H54 (cell line): ENCODE data around the gene SH3BP2.
A peak's percentile ranks its signal among the peaks of the same experiment; 100 is the strongest.

Experiments
- DNase-seq: peaks from one replicate; pipeline ENCODE4 v3.0.0; 2011; ENCODE audit warnings: low spot score, mixed read lengths; ENCODE audit not compliant: insufficient read length
- FAIRE-seq: peaks from 3 replicates; lab custom pipeline; 2011; peaks lifted over from hg19 to GRCh38; lab: Jason Lieb, UNC
- POLR2A ChIP-seq: IDR thresholded peaks from 2 replicates; pipeline ENCODE4 v1.6.1; 2011; ENCODE audit warnings: low read depth, mild to moderate bottlenecking, low read length

Gene SH3BP2

GRCh38 chr4:2809610-2810180, 16.8 kb downstream of the SH3BP2 start:
- DNase-seq (no peak), FAIRE-seq (no peak)
- TF ChIP-seq POLR2A: no peak

- FAIRE-seq (no peak), DNase-seq (no peak)
- no peak for TF ChIP-seq POLR2A
Measured at GRCh38 chr4:2810388-2810787, 17.5 kb downstream of the SH3BP2 start.

GRCh38 chr4:2811830-2812611, 19.1 kb downstream of the SH3BP2 start:
- TF ChIP-seq POLR2A: peak; percentile 30
- FAIRE-seq: no peak
- peak; percentile 91 for DNase-seq

- no peak for FAIRE-seq
- DNase-seq: no peak
- no peak for TF ChIP-seq POLR2A
Measured at GRCh38 chr4:2812612-2813354, 19.9 kb downstream of the SH3BP2 start.

GRCh38 chr4:2813446-2814405, 20.8 kb downstream of the SH3BP2 start:
- no peak for TF ChIP-seq POLR2A
- DNase-seq (no peak), FAIRE-seq (no peak)

GRCh38 chr4:2814627-2815270, 21.9 kb downstream of the SH3BP2 start:
- DNase-seq: no peak
- FAIRE-seq: no peak
- TF ChIP-seq POLR2A: no peak

- FAIRE-seq: no peak
- no peak for DNase-seq
- no peak for TF ChIP-seq POLR2A
Measured at GRCh38 chr4:2816401-2816954, 23.6 kb downstream of the SH3BP2 start.

GRCh38 chr4:2817137-2817536, 24.3 kb downstream of the SH3BP2 start:
- FAIRE-seq (no peak), DNase-seq (no peak)
- TF ChIP-seq POLR2A: no peak

- DNase-seq (no peak), FAIRE-seq (no peak)
- TF ChIP-seq POLR2A: no peak
Measured at GRCh38 chr4:2817701-2818350, 24.9 kb downstream of the SH3BP2 start.

GRCh38 chr4:2818351-2818939, 25.6 kb downstream of the SH3BP2 start:
- FAIRE-seq: no peak
- no peak for TF ChIP-seq POLR2A
- DNase-seq: no peak

GRCh38 chr4:2819244-2820215, 26.6 kb downstream of the SH3BP2 start:
- no peak for FAIRE-seq
- no peak for TF ChIP-seq POLR2A
- DNase-seq: no peak
